AG04449 (cell line): ENCODE data around the gene DLG1.

ENCODE experiments used
- CTCF ChIA-PET: fragments of 350-600 bp; formaldehyde crosslinking; extraction: SDS; loops from one replicate; lab custom pipeline; 2021; ENCODE audit warnings: antibody characterized with exemption; lab: Yijun Ruan, JAX
- POLR2A ChIA-PET: fragments of 400-600, 350-600 bp; formaldehyde crosslinking; extraction: SDS; loops from one replicate; lab custom pipeline; 2020; ENCODE audit warnings: antibody characterized with exemption, inconsistent platforms; lab: Yijun Ruan, JAX
- DNase-seq: peaks from one replicate; pipeline ENCODE4 v3.0.0-alpha.2; 2010; ENCODE audit warnings: low read depth, low spot score
- H3K4me3 ChIP-seq: 2 replicates; pipeline ENCODE4 v1.5.1; 2011; ENCODE audit warnings: low read depth, mild to moderate bottlenecking, control low read depth, low read length
- CTCF ChIP-seq: IDR thresholded peaks from one replicate; pipeline ENCODE4 v1.5.1; 2011; ENCODE audit warnings: mild to moderate bottlenecking, moderate library complexity, low read length, control low read depth, inconsistent platforms; ENCODE audit not compliant: insufficient read depth; ENCODE audit errors: missing control alignments

DLG1 gene

DNA sequence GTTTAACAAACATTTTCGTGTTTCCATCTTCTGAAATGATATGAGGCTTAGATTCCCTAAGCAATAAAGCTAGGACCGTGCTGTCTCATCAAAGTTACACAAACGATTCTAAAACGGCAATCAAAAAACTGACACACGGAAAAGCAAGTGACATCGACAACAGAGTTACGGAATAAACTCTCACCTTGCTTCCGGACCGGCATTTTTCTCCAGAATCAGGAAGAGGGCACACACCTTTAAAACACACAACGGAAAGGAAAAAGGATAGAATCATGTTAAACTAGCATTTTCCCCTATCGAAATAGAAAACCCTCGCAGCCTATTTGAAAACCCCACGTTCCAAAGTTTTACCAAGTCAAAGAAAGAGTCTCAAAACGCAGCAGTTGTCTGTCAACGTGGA lies 1.4 kb downstream of the DLG1 start:
- ChIA-PET POLR2A (interaction anchor here (1.6 kb wide), 1 partner anchor 12 kb away, joined by 9 read pairs; no protein-coding TSS in a partner anchor), CTCF (interaction anchor here (1.3 to 1.5 kb wide), 2 partner anchors 8 to 41 kb away, joined by 4 to 6 read pairs; no protein-coding TSS in a partner anchor)
- no peak for DNase-seq
- peak overlapping the region; percentile 87 for H3K4me3 ChIP-seq
- no peak for TF ChIP-seq CTCF

- ChIA-PET POLR2A (no interaction called here), CTCF (interaction anchor here (1.1 to 1.7 kb wide), 3 partner anchors 40 to 213 kb away, joined by 3 to 7 read pairs (median 6); no protein-coding TSS in a partner anchor)
- peak overlapping the region; percentile 87 for H3K4me3 ChIP-seq
- DNase-seq: no peak
- no peak for TF ChIP-seq CTCF
Observed at GRCh38 chr3:197296545-197296944, 1.9 kb downstream of the DLG1 start.

DNA sequence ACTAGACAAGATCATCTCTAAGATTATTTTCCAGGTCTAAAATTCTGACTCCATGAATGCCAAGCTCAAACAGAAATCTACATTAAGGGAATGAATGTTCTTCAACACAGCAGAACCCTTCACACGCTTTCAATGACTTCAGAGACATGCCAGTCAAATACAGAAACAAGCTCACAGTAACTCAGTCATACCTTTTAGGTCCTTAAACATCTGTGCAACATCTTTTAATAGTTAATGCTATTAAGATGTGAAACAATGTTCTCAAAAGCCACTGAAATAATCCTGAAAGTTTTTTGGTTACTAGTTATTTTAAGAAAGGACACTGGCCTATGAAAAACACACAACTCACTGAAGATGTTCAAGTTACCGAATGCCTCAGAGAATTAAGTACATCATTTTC lies 2.5 kb downstream of the DLG1 start:
- CTCF ChIA-PET: interaction anchor here (0.7 to 1.7 kb wide), 7 partner anchors 15 to 260 kb away, joined by 3 to 7 read pairs (median 3); partner anchors contain the start of gene BDH1

GRCh38 chr3:197293605-197294237 lies 4.7 kb downstream of the DLG1 start:
- TF ChIP-seq CTCF: no peak

More for the DNA sequence above, 2.5 kb downstream of the DLG1 start:
- no peak for TF ChIP-seq CTCF
- POLR2A ChIA-PET: no interaction called here
- no peak for DNase-seq
- H3K4me3 ChIP-seq: peak overlapping the region; percentile 87

GRCh38 chr3:197292648-197293047 lies 5.8 kb downstream of the DLG1 start:
- ChIA-PET POLR2A (no interaction called here), CTCF (interaction anchor here (1.9 kb wide), 1 partner anchor 217 kb away, joined by 5 read pairs; no protein-coding TSS in a partner anchor)
- no peak for DNase-seq
- TF ChIP-seq CTCF: no peak
- no peak overlapping the region for H3K4me3 ChIP-seq

More at GRCh38 chr3:197293605-197294237, 4.7 kb downstream of the DLG1 start:
- CTCF ChIA-PET: interaction anchor here (1.9 kb wide), 1 partner anchor 216 kb away, joined by 5 read pairs; no protein-coding TSS in a partner anchor
- DNase-seq: no peak
- H3K4me3 ChIP-seq: no peak overlapping the region
- POLR2A ChIA-PET: no interaction called here

GRCh38 chr3:197292083-197292646 lies 6.2 kb downstream of the DLG1 start:
- DNase-seq: no peak
- ChIA-PET CTCF (interaction anchor here (1.9 kb wide), 1 partner anchor 218 kb away, joined by 5 read pairs; no protein-coding TSS in a partner anchor), POLR2A (no interaction called here)
- no peak overlapping the region for H3K4me3 ChIP-seq
- no peak for TF ChIP-seq CTCF
